Measurements from ENCODE around the gene GATD1. TPM values are rescaled to one million over a fixed set of nuclear protein-coding genes. Genes with fewer than 3 reads are reported as not detected.

Gene GATD1
- polyA plus RNA-seq, 2 of the 4 experiments (the other 2 are of a cell fraction) = 14.5 to 43.1 TPM

- ATAC-seq (no peak), FAIRE-seq (no peak), DNase-seq (ENCODE audit: low read depth in 1 of 2, low spot score in 1 of 2) (no peak)
- WGBS (ENCODE audit: missing lambda C conversion rate) = 86% methylated on average over 17 of the region's 24 CpGs
- ChIA-PET CTCF (interaction anchor here (1.2 kb wide), 1 partner anchor 10 kb away, joined by 3 read pairs; no protein-coding TSS in a partner anchor), POLR2A (interaction anchor here (0.6 to 2.0 kb wide), 2 partner anchors 9 to 10 kb away, joined by 3 to 5 read pairs; no protein-coding TSS in a partner anchor)
- Histone ChIP-seq H3K4me1 (peaks cover 23% of the 10 kb centered on the region), H3K4me3 (no peak overlapping the region), H3K27ac (no peak overlapping the region), H3K9me3 (no peaks in the 10 kb centered on the region), H3K4me2 (no peak overlapping the region)
- TF ChIP-seq FOSB (CRISPR knock-in tag; IDR thresholded peaks at IDR 0.05) = no peak
- TF ChIP-seq MYC (IDR thresholded peaks at IDR 0.05; ENCODE audit: borderline replicate concordance, low read length) = no peak
- TF ChIP-seq NPAS2 (CRISPR knock-in tag; IDR thresholded peaks at IDR 0.05; ENCODE audit: borderline replicate concordance) = no peak
- no peak for TF ChIP-seq BCL3 (IDR thresholded peaks at IDR 0.05)
- TF ChIP-seq RFX5 (IDR thresholded peaks at IDR 0.05) = no peak
- TF ChIP-seq JUNB (IDR thresholded peaks at IDR 0.05) = no peak
- no peak for TF ChIP-seq CHD4 (IDR thresholded peaks at IDR 0.05; ENCODE audit: borderline replicate concordance)
- no peak for TF ChIP-seq CBX8 (IDR thresholded peaks at IDR 0.05)
- TF ChIP-seq MAZ (IDR thresholded peaks at IDR 0.05; ENCODE audit: borderline replicate concordance, low read depth, low read length) = no peak
- no peak for TF ChIP-seq ZFP36 (IDR thresholded peaks at IDR 0.05; ENCODE audit: borderline replicate concordance, partially characterized antibody)
- no peak for TF ChIP-seq PBX3 (IDR thresholded peaks at IDR 0.05)
- no peak for TF ChIP-seq HDAC2 (IDR thresholded peaks at IDR 0.05)
- no peak for TF ChIP-seq JUN (IDR thresholded peaks at IDR 0.05)
- TF ChIP-seq CHD2 (IDR thresholded peaks at IDR 0.05; ENCODE audit: low read length, partially characterized antibody) = no peak
- TF ChIP-seq EP300 (IDR thresholded peaks at IDR 0.05) = no peak
Observed at GRCh38 chr11:787084-787675, 9.9 kb upstream of the GATD1 start.

GRCh38 chr11:786235-787083, 9.2 kb upstream of the GATD1 start:
- H3K4me3 ChIP-seq = no peak overlapping the region
- H3K9me3 ChIP-seq = no peaks in the 10 kb centered on the region
- FAIRE-seq (no peak), DNase-seq (ENCODE audit: low read depth in 1 of 2, low spot score in 1 of 2) (no peak), ATAC-seq (no peak)
- ChIA-PET CTCF (interaction anchor here (0.8 to 1.2 kb wide), 3 partner anchors 10 to 124 kb away, joined by 3 read pairs; no protein-coding TSS in a partner anchor), POLR2A (interaction anchor here (0.6 to 2.0 kb wide), 2 partner anchors 10 kb away, joined by 3 to 5 read pairs; no protein-coding TSS in a partner anchor)
- WGBS (ENCODE audit: missing lambda C conversion rate) = 85% methylated on average over 18 of the region's 24 CpGs
- no peak overlapping the region for H3K4me2 ChIP-seq
- peaks cover 23% of the 10 kb centered on the region for H3K4me1 ChIP-seq
- no peak overlapping the region for H3K27ac ChIP-seq
- TF ChIP-seq E2F6 (IDR thresholded peaks at IDR 0.05; ENCODE audit: borderline replicate concordance, low read depth) = no peak
- TF ChIP-seq RARB (CRISPR knock-in tag; IDR thresholded peaks at IDR 0.05) = no peak
- no peak for TF ChIP-seq HEYL (CRISPR knock-in tag; IDR thresholded peaks at IDR 0.05)
- TF ChIP-seq MAZ (IDR thresholded peaks at IDR 0.05; ENCODE audit: borderline replicate concordance, low read depth, low read length) = no peak

- no peak overlapping the region for H3K4me3 ChIP-seq
- peaks cover under 1% of the 10 kb centered on the region; the same call in 1 of the 3 replicates for H3K4me1 ChIP-seq
- CTCF ChIA-PET = interaction anchor here (0.6 to 2.2 kb wide), 10 partner anchors 8 to 1133 kb away, joined by 3 to 14 read pairs (median 6); partner anchors contain the start of gene SLC25A22
- no peak overlapping the region for H3K4me2 ChIP-seq
- ATAC-seq (peak in 1 of 2 experiments; percentile 65; a peak in 3 of 6 replicates), FAIRE-seq (no peak), DNase-seq (ENCODE audit: low read depth in 1 of 2, low spot score in 1 of 2) (peak in 1 of 2 experiments; percentile 50)
- POLR2A ChIA-PET = no interaction called here
- H3K9me3 ChIP-seq = no peaks in the 10 kb centered on the region
- WGBS (ENCODE audit: missing lambda C conversion rate) = 81% methylated on average over 24 of the region's 24 CpGs
- H3K27ac ChIP-seq = no peak overlapping the region
- no peak for TF ChIP-seq HOXA7 (CRISPR knock-in tag; IDR thresholded peaks at IDR 0.05)
- TF ChIP-seq CHD2 (IDR thresholded peaks at IDR 0.05; ENCODE audit: low read length, partially characterized antibody) = no peak
- no peak for TF ChIP-seq NR3C1 (IDR thresholded peaks at IDR 0.05)
- no peak for TF ChIP-seq RFX5 (IDR thresholded peaks at IDR 0.05)
- no peak for TF ChIP-seq HOXB13 (CRISPR knock-in tag; IDR thresholded peaks at IDR 0.05; ENCODE audit: low read depth)
- no peak for TF ChIP-seq ZSCAN20 (CRISPR knock-in tag; IDR thresholded peaks at IDR 0.05)
- no peak for TF ChIP-seq NPAS2 (CRISPR knock-in tag; IDR thresholded peaks at IDR 0.05; ENCODE audit: borderline replicate concordance)
- no peak for TF ChIP-seq PHF8 (IDR thresholded peaks at IDR 0.05; ENCODE audit: borderline replicate concordance, low read depth)
- TF ChIP-seq REST (IDR thresholded peaks at IDR 0.05) = no peak
Observed at GRCh38 chr11:783581-784015, 6.3 kb upstream of the GATD1 start.

All from A549 (cell line).